WTC11 (cell line): ENCODE results near the gene FCRL6. TPM values are rescaled to one million over a fixed set of nuclear protein-coding genes. Genes with fewer than 3 reads are reported as not detected.

Experiments used
- ATAC-seq: fragments of 200-7000 bp; cut with Tn5 transposase; 2 replicates; pipeline ENCODE4 v1.10.0; 2021; ENCODE audit warnings: mild to moderate bottlenecking, moderate library complexity
- CTCF ChIA-PET: fragments of 300-600 bp; sonication (Branson Sonifier 250); formaldehyde crosslinking; loops from one replicate; lab custom pipeline; 2021; ENCODE audit warnings: antibody characterized with exemption; lab: Charles Lee
- POLR2A ChIA-PET: fragments of 350-600 bp; sonication (Branson Sonifier 250); formaldehyde crosslinking; loops from one replicate; lab custom pipeline; 2021; ENCODE audit warnings: antibody characterized with exemption; lab: Charles Lee
- DNase-seq: peaks from one replicate; pipeline ENCODE4 v3.0.0; 2021; ENCODE audit warnings: low spot score
- H3K27ac Mint-ChIP-seq: 2 replicates; pipeline ENCODE4 v1.8.0; 2021; ENCODE audit warnings: mixed read lengths
- H3K27me3 Mint-ChIP-seq: 2 replicates; pipeline ENCODE4 v1.8.0; 2021; ENCODE audit warnings: low read depth, mild to moderate bottlenecking, moderate library complexity, mixed read lengths
- H3K36me3 Mint-ChIP-seq: 2 replicates; pipeline ENCODE4 v1.8.0; 2021; ENCODE audit warnings: mixed read lengths
- H3K4me1 Mint-ChIP-seq: 2 replicates; pipeline ENCODE4 v1.8.0; 2022; ENCODE audit warnings: mixed read lengths
- H3K4me3 Mint-ChIP-seq: 2 replicates; pipeline ENCODE4 v1.8.0; 2021; ENCODE audit warnings: mild to moderate bottlenecking, moderate library complexity, mixed read lengths
- H3K9me3 Mint-ChIP-seq: 2 replicates; pipeline ENCODE4 v1.8.0; 2021; ENCODE audit warnings: mixed read lengths
- FOXK1 ChIP-seq: sonication (generic); formaldehyde crosslinking; IDR thresholded peaks from 2 replicates; pipeline ENCODE4 v1.8.0; 2022; ENCODE audit warnings: mild to moderate bottlenecking, moderate library complexity, missing genetic modification reagents
- GTF2I ChIP-seq: fragments of 250-450 bp; sonication (Bioruptor Pico); conservative IDR thresholded peaks from 2 replicates; pipeline ENCODE4 v1.4.0; 2021; ENCODE audit warnings: mild to moderate bottlenecking
- HMGA2 ChIP-seq: fragments of 250-450 bp; sonication (Bioruptor Pico); IDR thresholded peaks from 2 replicates; pipeline ENCODE4 v1.4.0; 2021; ENCODE audit warnings: mild to moderate bottlenecking, moderate library complexity
- JUN ChIP-seq: sonication (generic); formaldehyde crosslinking; IDR thresholded peaks from 2 replicates; pipeline ENCODE4 v1.8.0; 2023; ENCODE audit warnings: mild to moderate bottlenecking, missing genetic modification reagents
- NFATC4 ChIP-seq: fragments of 250-450 bp; sonication (Bioruptor Pico); IDR thresholded peaks from 2 replicates; pipeline ENCODE4 v1.9.0; 2021; ENCODE audit warnings: mild to moderate bottlenecking
- SOX15 ChIP-seq: fragments of 250-450 bp; sonication (Bioruptor Pico); IDR thresholded peaks from 2 replicates; pipeline ENCODE4 v1.9.0; 2021; ENCODE audit warnings: mild to moderate bottlenecking
- ZMAT4 ChIP-seq: fragments of 250-450 bp; sonication (Bioruptor Pico); IDR thresholded peaks from 2 replicates; pipeline ENCODE4 v1.9.0; 2021; ENCODE audit warnings: mild to moderate bottlenecking
- ZNF281 ChIP-seq: sonication (generic); formaldehyde crosslinking; IDR thresholded peaks from 2 replicates; pipeline ENCODE4 v1.8.0; 2023; ENCODE audit warnings: mild to moderate bottlenecking, missing genetic modification reagents
- ZNF423 ChIP-seq: fragments of 250-450 bp; sonication (Bioruptor Pico); IDR thresholded peaks from 2 replicates; pipeline ENCODE4 v2.1.2; 2022; ENCODE audit warnings: mild to moderate bottlenecking, moderate library complexity
- ZNF425 ChIP-seq: fragments of 250-450 bp; sonication (Bioruptor Pico); conservative IDR thresholded peaks from 2 replicates; pipeline ENCODE4 v1.9.0; 2021; ENCODE audit warnings: mild to moderate bottlenecking
- ZNF512 ChIP-seq: sonication (generic); formaldehyde crosslinking; IDR thresholded peaks from 2 replicates; pipeline ENCODE4 v1.8.1; 2022; ENCODE audit warnings: missing genetic modification reagents, borderline replicate concordance
- ZNF532 ChIP-seq: fragments of 250-450 bp; sonication (Bioruptor Pico); IDR thresholded peaks from 2 replicates; pipeline ENCODE4 v1.9.0; 2021; ENCODE audit warnings: mild to moderate bottlenecking, borderline replicate concordance
- total RNA-seq: library from RNA; stranded (reverse); gene quantifications from 3 replicates; pipeline ENCODE4 v1.2.3, GENCODE V29; 2021

FCRL6 gene
- total RNA-seq, 1 experiment from 2014 or later, result not detected

GRCh38 chr1:159848326-159848725 is 46.2 kb downstream of the FCRL6 start:
- H3K4me1 Mint-ChIP-seq, result no peaks in the 10 kb centered on the region
- no peak overlapping the region for H3K4me3 Mint-ChIP-seq
- CTCF ChIA-PET, result interaction anchor here (1.8 kb wide), 1 partner anchor 43 kb away, joined by 5 read pairs; no protein-coding TSS in a partner anchor

More at GRCh38 chr1:159848326-159848725, 46.2 kb downstream of the FCRL6 start:
- POLR2A ChIA-PET, result no interaction called here
- Mint-ChIP-seq H3K27ac (no peak overlapping the region), H3K27me3 (peaks cover 13% of the 10 kb centered on the region), H3K9me3 (no peaks in the 10 kb centered on the region), H3K36me3 (no peaks in the 10 kb centered on the region)
- no peak for TF ChIP-seq ZNF423
- no peak for TF ChIP-seq SOX15 (CRISPR knock-in tag)
- no peak for TF ChIP-seq ZNF425 (CRISPR knock-in tag)
- TF ChIP-seq FOXK1 (CRISPR knock-in tag), result no peak
- no peak for TF ChIP-seq NFATC4
- TF ChIP-seq ZMAT4, result no peak
- no peak for TF ChIP-seq ZNF281 (CRISPR knock-in tag)
- TF ChIP-seq HMGA2 (CRISPR knock-in tag), result no peak
- no peak for TF ChIP-seq ZNF512 (CRISPR knock-in tag)
- TF ChIP-seq JUN (CRISPR knock-in tag), result no peak
- no peak for TF ChIP-seq ZNF532
- TF ChIP-seq GTF2I, result no peak
- ATAC-seq, result no peak
- DNase-seq, result no peak
